H1 (cell line): ENCODE measurements around the gene PHLDA2. TPM values are rescaled to one million over a fixed set of nuclear protein-coding genes. Genes with fewer than 3 reads are reported as not detected.

Experiments
- HDAC2 ChIP-seq, 2 experiments: fragments of 300-600 bp in 1 of 2; sonication (generic) in 1 of 2; IDR thresholded peaks; 2 replicates each; pipeline ENCODE4 v1.6.1; 2011 to 2012; ENCODE audit warnings: low read depth in 2 of 2, low read length in 2 of 2, mild to moderate bottlenecking in 2 of 2, moderate library complexity in 2 of 2, borderline replicate concordance in 1 of 2, inconsistent platforms in 1 of 2
- HDAC6 ChIP-seq: IDR thresholded peaks from one replicate; pipeline ENCODE4 v1.7.1; 2012; ENCODE audit warnings: low read depth, mild to moderate bottlenecking, inconsistent platforms, low read length, moderate library complexity
- RAD21 ChIP-seq, 2 experiments: IDR thresholded peaks in 1 of 2; conservative IDR thresholded peaks in 1 of 2; 2 replicates each; pipeline ENCODE4 v1.6.1; 2011; ENCODE audit warnings: low read depth in 2 of 2, low read length in 2 of 2, improper control_type of control experiment in 1 of 2, inconsistent platforms in 1 of 2, mild to moderate bottlenecking in 1 of 2, moderate library complexity in 1 of 2
- SIRT6 ChIP-seq: IDR thresholded peaks from one replicate; pipeline ENCODE4 v1.7.1; 2012; ENCODE audit warnings: low read length, inconsistent platforms
- SRF ChIP-seq: IDR thresholded peaks from 2 replicates; pipeline ENCODE4 v1.6.1; 2011; ENCODE audit warnings: mild to moderate bottlenecking, low read depth, low read length, moderate library complexity
- TBP ChIP-seq: IDR thresholded peaks from 2 replicates; pipeline ENCODE4 v1.6.1; 2011; ENCODE audit warnings: low read depth, low read length, improper control_type of control experiment
- polyA plus RNA-seq, 7 experiments: library from polyadenylated mRNA; depleted of rRNA in 3 of 7; stranded (reverse) in 5 of 7; unstranded in 2 of 7; fragments of >200 nt in 5 of 7; fragments of 200-250 nt in 2 of 7; gene quantifications; 1 replicate in 5 of 7; 2 replicates in 1 of 7; 4 replicates in 1 of 7; pipeline versions ENCODE4 v1.2.1 to v1.2.3, GENCODE V29; 2011 to 2013; ENCODE audit warnings: missing spikeins in 2 of 7, mixed read lengths in 2 of 7
- total RNA-seq: library from RNA; stranded (reverse); fragmentation: NEBNext Ultra II Directional; extraction: Animal tissue kit (Norgen Biotek cat#: 25700); gene quantifications from 2 replicates; pipeline ENCODE4 v1.2.1, GENCODE V29; 2021
- TF ChIP-seq, protein P1 (sequence below), 3 experiments: IDR thresholded peaks; 1 replicate in 2 of 3; 2 replicates in 1 of 3; pipeline versions ENCODE4 v1.5.1 to v1.6.1; 2011; ENCODE audit warnings: low read length in 3 of 3, mild to moderate bottlenecking in 3 of 3, inconsistent platforms in 2 of 3, low read depth in 1 of 3, moderate library complexity in 1 of 3; ENCODE audit not compliant: insufficient read depth in 1 of 3; ENCODE audit errors: control extremely low read depth in 1 of 3

The PHLDA2 gene
- total and polyA plus RNA-seq, 2 of the 8 experiments (the other 6 are each of a cell fraction or from before 2014, with no cell fraction given): 5.2 to 7.6 TPM

DNA sequence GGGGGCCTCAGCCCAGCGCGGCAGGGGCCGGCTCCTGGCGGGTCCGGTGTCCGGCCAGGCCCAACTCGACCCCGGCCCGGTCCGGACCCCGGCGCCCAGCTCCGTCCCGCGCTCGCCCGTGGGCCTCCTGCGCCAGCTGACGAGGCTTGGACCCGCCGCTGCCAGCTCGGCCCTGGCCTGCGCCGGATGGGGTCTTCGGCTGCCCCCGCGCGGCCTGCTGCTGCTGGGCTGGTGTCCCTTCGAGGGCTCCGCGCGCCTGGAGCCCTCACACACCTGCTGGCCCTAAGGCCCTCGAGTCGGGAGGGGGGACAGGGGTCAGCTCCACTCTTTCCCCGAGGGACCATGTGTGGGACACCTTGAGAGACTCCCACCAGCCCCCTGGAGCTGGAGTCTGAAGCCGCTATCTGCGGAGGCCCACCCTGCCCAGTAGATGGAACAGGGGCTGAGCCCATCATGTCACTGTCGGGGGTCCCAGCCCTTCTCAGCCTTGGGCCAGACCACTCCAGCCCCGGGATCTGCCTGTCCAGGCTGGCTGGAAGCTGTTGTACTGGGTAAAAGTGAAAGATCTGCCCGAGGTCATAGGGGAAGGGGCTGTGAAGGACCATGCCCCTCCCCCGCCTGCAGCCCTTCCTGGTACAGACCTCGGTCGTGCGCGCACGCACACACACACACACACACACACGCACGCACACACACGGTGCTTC, 42.9 kb downstream of the PHLDA2 start (continued):
- TF ChIP-seq RAD21 (IDR thresholded peaks at IDR 0.05 in 1 of 2, conservative IDR thresholded peaks at IDR 0.05 in 1 of 2; ENCODE audit: low read depth in 2 of 2, low read length in 2 of 2) (peak; percentile 34 to 68), HDAC6 (no peak), HDAC2 (IDR thresholded peaks at IDR 0.05; ENCODE audit: borderline replicate concordance in 1 of 2, low read depth in 2 of 2, low read length in 2 of 2) (0 out of 4 replicates have a peak, but pooled peaks of 1 of the 2 experiments have one; percentile 39), TBP (no peak), SIRT6 (no peak), SRF (no peak)
- TF ChIP-seq, protein P1, sequence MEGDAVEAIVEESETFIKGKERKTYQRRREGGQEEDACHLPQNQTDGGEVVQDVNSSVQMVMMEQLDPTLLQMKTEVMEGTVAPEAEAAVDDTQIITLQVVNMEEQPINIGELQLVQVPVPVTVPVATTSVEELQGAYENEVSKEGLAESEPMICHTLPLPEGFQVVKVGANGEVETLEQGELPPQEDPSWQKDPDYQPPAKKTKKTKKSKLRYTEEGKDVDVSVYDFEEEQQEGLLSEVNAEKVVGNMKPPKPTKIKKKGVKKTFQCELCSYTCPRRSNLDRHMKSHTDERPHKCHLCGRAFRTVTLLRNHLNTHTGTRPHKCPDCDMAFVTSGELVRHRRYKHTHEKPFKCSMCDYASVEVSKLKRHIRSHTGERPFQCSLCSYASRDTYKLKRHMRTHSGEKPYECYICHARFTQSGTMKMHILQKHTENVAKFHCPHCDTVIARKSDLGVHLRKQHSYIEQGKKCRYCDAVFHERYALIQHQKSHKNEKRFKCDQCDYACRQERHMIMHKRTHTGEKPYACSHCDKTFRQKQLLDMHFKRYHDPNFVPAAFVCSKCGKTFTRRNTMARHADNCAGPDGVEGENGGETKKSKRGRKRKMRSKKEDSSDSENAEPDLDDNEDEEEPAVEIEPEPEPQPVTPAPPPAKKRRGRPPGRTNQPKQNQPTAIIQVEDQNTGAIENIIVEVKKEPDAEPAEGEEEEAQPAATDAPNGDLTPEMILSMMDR (IDR thresholded peaks at IDR 0.05; ENCODE audit: control extremely low read depth in 1 of 3, insufficient read depth in 1 of 3, low read depth in 1 of 3, low read length in 3 of 3): peak in 2 of 3 experiments; percentile 8 to 31; a peak in 2 of 4 replicates
